Adrenal gland (tissue), 12 donors: ENCODE results near the gene NPSR1. TPM values are rescaled to one million over a fixed set of nuclear protein-coding genes. Genes with fewer than 3 reads are reported as not detected.

Experiments
- DNase-seq, 7 donors: peaks; one replicate each; pipeline ENCODE4 v3.0.0-alpha.2; 2019 to 2020
- H3K27ac ChIP-seq, 5 donors: fragments of 200-600 bp; sonication (generic) in 4 of 5; 1 replicate in 3 of 5; 2 replicates in 2 of 5; pipeline versions ENCODE4 v1.5.1 to v1.8.0; 2016 to 2020; ENCODE audit warnings: mild to moderate bottlenecking in 1 of 5
- H3K27me3 ChIP-seq: fragments of 200-600 bp; 2 replicates; pipeline ENCODE4 v1.8.0; 2021
- H3K36me3 ChIP-seq, 2 donors: fragments of 200-600 bp; replicated peaks in 1 of 2; 1 replicate in 1 of 2; 2 replicates in 1 of 2; pipeline versions ENCODE4 v1.5.1 to v1.8.0; 2018 to 2022
- H3K4me1 ChIP-seq, 2 donors: fragments of 200-600 bp; replicated peaks in 1 of 2; 1 replicate in 1 of 2; 2 replicates in 1 of 2; pipeline versions ENCODE4 v1.5.1 to v1.8.0; 2018 to 2021
- H3K4me3 ChIP-seq, 4 donors: fragments of 200-600 bp; sonication (generic) in 3 of 4; one replicate each; pipeline ENCODE4 v1.5.1; 2016 to 2018
- H3K9me3 ChIP-seq, 3 donors: fragments of 200-600 bp; sonication (generic) in 1 of 3; replicated peaks in 1 of 3; 1 replicate in 2 of 3; 2 replicates in 1 of 3; pipeline versions ENCODE4 v1.5.1 to v1.8.0; 2016 to 2021
- POLR2A ChIP-seq, 2 donors: fragments of 450-650 bp; IDR thresholded peaks; one replicate each; pipeline ENCODE4 v1.6.1; 2017; ENCODE audit warnings: antibody characterized with exemption in 2 of 2, mild to moderate bottlenecking in 2 of 2, moderate library complexity in 1 of 2
- WGBS, 4 donors: extraction: QIAGEN DNeasy Blood & Tissue Kit in 2 of 4; methylation state at CpG; one replicate each; pipeline versions ENCODE4 v1.1.5 to v1.1.7; 2013 to 2017; 5-methylcytosine and 5-hydroxymethylcytosine counted together
- intact Hi-C, 2 donors: fragments of 100-400 bp; cut with DNase I; formaldehyde crosslinking; loops; one replicate each; pipeline versions ENCODE4 v1.14.1 to v1.15.0; 2022 to 2023
- polyA plus RNA-seq, 3 donors: library from polyadenylated mRNA; stranded (reverse); fragments of 200-250 nt in 2 of 3; fragments of 350-450 nt in 1 of 3; fragmentation: Illumina TruSeq in 1 of 3; extraction: RNeasy Lipid Tissue Mini Kit (QIAGEN cat#74804) in 1 of 3; gene quantifications; one replicate each; pipeline ENCODE4 v1.2.3, GENCODE V29; 2013 to 2014
- total RNA-seq, 9 donors: library from RNA; depleted of rRNA in 4 of 9; stranded (reverse); fragments of >200 nt in 4 of 9; fragments of 120-200 nt in 1 of 9; fragmentation: NEBNext Ultra II Directional in 1 of 9; extraction: Animal tissue kit (Norgen Biotek cat#: 25700) in 1 of 9; gene quantifications; one replicate each; pipeline versions ENCODE4 v1.1.0 to v1.2.4, GENCODE V29; 2013 to 2023
- TF ChIP-seq, protein P1 (sequence below), 6 experiments: fragments of 450-650 bp in 4 of 6; fragments of 200-600 bp in 2 of 6; sonication (generic) in 1 of 6; IDR thresholded peaks; 1 replicate in 5 of 6; 2 replicates in 1 of 6; pipeline versions ENCODE4 v1.5.1 to v1.8.0; 2016 to 2021; ENCODE audit warnings: antibody characterized with exemption in 6 of 6, mild to moderate bottlenecking in 2 of 6, moderate library complexity in 1 of 6
- donor health status: healthy with polysubstance abuse.
- donor health status: Bipolar disorder and iron deficiency.
- donor health status: DM: yes; HTN: yes; CAD: no.
- donor health status: DM: no; HTN: no; CAD: no.
- donor health status: DM: no; HTN: no; CAD: no.
- donor health status: DM: yes; HTN: yes; CAD: no.

The NPSR1 gene
- total and polyA plus RNA-seq, 12 donors: not detected

DNA sequence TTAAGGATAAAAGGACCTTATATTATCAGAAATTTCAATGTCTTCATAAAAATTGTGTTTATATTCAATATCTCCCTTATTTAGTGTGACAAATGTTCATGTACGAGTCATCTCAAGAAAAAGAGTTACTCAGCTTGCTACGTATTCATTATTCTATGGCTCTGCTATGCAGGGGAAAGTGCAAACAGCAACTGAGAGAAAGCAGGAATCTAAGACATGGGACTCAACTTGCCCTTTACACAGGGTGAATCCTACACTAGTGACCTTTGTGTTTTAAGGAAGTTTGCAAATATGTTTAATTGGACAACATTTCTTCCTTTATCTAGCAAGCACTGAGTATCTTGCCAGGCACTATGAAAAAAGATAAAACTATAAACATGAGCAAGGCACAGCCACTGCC lies 104.7 kb downstream of the NPSR1 start:
- WGBS, 4 donors: 42 to 71% (median 51%) methylated on average over 2 of the region's 2 CpGs
- no peaks in the 10 kb centered on the region for H3K4me1 ChIP-seq
- intact Hi-C loops: no loop called here

GRCh38 chr7:34772296-34772938 lies 114.4 kb downstream of the NPSR1 start:
- no peak overlapping the region for H3K4me3 ChIP-seq
- no peak for DNase-seq
- no peaks in the 10 kb centered on the region for H3K36me3 ChIP-seq
- intact Hi-C loops: no loop called here
- H3K9me3 ChIP-seq: no peaks in the 10 kb centered on the region
- H3K4me1 ChIP-seq: no peaks in the 10 kb centered on the region
- H3K27me3 ChIP-seq: no peaks in the 10 kb centered on the region
- TF ChIP-seq POLR2A (IDR thresholded peaks at IDR 0.05): no peak
- TF ChIP-seq, protein P1, sequence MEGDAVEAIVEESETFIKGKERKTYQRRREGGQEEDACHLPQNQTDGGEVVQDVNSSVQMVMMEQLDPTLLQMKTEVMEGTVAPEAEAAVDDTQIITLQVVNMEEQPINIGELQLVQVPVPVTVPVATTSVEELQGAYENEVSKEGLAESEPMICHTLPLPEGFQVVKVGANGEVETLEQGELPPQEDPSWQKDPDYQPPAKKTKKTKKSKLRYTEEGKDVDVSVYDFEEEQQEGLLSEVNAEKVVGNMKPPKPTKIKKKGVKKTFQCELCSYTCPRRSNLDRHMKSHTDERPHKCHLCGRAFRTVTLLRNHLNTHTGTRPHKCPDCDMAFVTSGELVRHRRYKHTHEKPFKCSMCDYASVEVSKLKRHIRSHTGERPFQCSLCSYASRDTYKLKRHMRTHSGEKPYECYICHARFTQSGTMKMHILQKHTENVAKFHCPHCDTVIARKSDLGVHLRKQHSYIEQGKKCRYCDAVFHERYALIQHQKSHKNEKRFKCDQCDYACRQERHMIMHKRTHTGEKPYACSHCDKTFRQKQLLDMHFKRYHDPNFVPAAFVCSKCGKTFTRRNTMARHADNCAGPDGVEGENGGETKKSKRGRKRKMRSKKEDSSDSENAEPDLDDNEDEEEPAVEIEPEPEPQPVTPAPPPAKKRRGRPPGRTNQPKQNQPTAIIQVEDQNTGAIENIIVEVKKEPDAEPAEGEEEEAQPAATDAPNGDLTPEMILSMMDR (IDR thresholded peaks at IDR 0.05): no peak
- no peak overlapping the region for H3K27ac ChIP-seq

More for the DNA sequence above, 104.7 kb downstream of the NPSR1 start:
- DNase-seq: no peak
- no peaks in the 10 kb centered on the region for H3K27me3 ChIP-seq
- H3K27ac ChIP-seq: no peak overlapping the region
- H3K36me3 ChIP-seq: no peaks in the 10 kb centered on the region
- H3K9me3 ChIP-seq: no peaks in the 10 kb centered on the region
- no peak overlapping the region for H3K4me3 ChIP-seq
- no peak for TF ChIP-seq POLR2A (IDR thresholded peaks at IDR 0.05)
- TF ChIP-seq, protein P1 (IDR thresholded peaks at IDR 0.05): no peak

DNA sequence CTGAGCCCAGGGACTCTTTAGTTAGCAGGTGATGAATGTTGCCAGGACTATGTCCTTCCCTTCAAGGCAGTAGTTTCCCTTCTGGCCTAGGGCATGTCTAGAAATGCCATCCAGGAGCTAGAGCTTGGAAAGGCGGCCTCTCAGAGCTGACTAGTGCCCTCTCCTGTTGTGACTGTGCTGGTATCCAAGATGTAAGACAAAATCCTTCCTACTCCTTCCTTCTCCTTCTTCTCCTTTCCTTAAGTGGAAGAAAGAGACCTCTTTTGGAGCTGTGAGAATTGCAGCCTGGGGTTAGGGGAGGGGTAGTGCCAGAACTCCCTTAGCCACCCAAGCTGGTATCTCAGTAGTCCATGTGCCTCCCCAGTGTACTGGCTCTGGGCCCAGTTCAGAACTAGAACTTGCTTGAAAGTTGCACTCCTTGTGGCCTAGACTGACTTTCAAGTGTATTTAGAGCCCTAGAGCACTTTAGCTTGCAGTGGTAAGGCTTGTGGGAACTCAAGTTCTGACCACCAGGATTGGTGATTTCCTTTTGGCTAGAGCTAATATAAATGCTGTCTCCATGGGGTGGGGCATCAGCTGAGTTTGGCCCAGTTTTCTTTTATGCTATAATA lies 118.8 kb downstream of the NPSR1 start:
- Histone ChIP-seq H3K4me3 (no peak overlapping the region), H3K27me3 (no peaks in the 10 kb centered on the region), H3K27ac (no peak overlapping the region), H3K4me1 (no peaks in the 10 kb centered on the region), H3K9me3 (no peaks in the 10 kb centered on the region), H3K36me3 (no peaks in the 10 kb centered on the region)
- intact Hi-C loops: no loop called here
- DNase-seq: no peak
- TF ChIP-seq POLR2A (IDR thresholded peaks at IDR 0.05): no peak
- TF ChIP-seq, protein P1 (IDR thresholded peaks at IDR 0.05): no peak
- WGBS, 4 donors: 67 to 90% (median 80%) methylated on average over 1 of the region's 1 CpG

DNA sequence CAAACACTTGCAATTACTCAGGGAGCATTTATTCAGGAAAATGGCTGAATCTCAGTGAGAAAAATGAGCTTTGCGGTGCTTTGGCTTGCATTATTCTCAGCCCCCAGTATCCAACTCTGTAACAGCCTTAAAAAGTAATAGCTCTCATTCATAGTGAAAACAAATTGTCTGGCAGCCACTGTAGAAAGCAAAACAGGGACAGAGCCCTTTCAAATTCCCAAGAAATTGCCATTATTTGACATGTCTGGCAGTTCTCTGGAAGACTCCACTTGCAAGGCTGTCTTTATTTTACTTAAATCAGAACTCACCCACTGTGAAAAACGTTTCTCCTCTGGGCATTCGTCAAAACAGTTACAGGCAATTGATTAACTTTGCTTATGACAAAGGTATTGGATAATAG lies 122.5 kb downstream of the NPSR1 start:
- Histone ChIP-seq H3K36me3 (no peaks in the 10 kb centered on the region), H3K4me3 (no peak overlapping the region), H3K27me3 (no peaks in the 10 kb centered on the region), H3K27ac (no peak overlapping the region), H3K4me1 (no peaks in the 10 kb centered on the region), H3K9me3 (no peaks in the 10 kb centered on the region)
- no peak for DNase-seq
- TF ChIP-seq, protein P1 (IDR thresholded peaks at IDR 0.05): no peak
- no peak for TF ChIP-seq POLR2A (IDR thresholded peaks at IDR 0.05)
- 46 to 65% (median 54%) methylated on average over 3 of the region's 3 CpGs for WGBS, 4 donors
- intact Hi-C loops: no loop called here
